ENCODE measurements around the gene THAP6.

DNA sequence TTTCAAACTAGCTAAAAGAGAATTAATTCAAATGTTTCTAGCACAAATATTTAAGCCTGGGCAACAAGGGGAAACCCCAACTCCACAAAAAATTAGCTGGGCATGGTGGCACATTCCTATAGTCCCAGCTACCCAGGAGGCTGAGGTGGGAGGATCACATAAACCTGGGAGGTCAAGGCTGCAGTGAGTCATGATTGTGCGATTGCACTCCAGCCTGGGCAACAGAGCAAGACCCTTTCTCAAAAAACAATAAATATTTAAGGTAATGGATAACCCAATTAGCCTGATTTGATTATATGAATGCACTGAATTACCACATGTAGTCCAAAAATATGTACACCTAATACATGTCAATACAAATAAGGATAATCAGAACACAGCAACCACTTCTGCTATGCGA, 14.4 kb upstream of the THAP6 start:
- TF ChIP-seq, protein P1, sequence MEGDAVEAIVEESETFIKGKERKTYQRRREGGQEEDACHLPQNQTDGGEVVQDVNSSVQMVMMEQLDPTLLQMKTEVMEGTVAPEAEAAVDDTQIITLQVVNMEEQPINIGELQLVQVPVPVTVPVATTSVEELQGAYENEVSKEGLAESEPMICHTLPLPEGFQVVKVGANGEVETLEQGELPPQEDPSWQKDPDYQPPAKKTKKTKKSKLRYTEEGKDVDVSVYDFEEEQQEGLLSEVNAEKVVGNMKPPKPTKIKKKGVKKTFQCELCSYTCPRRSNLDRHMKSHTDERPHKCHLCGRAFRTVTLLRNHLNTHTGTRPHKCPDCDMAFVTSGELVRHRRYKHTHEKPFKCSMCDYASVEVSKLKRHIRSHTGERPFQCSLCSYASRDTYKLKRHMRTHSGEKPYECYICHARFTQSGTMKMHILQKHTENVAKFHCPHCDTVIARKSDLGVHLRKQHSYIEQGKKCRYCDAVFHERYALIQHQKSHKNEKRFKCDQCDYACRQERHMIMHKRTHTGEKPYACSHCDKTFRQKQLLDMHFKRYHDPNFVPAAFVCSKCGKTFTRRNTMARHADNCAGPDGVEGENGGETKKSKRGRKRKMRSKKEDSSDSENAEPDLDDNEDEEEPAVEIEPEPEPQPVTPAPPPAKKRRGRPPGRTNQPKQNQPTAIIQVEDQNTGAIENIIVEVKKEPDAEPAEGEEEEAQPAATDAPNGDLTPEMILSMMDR (IDR thresholded peaks at IDR 0.05) = no peak
- TF ChIP-seq POLR2A (IDR thresholded peaks at IDR 0.05) = no peak
